ENCODE data around the gene CERKL.

Gene CERKL

DNA sequence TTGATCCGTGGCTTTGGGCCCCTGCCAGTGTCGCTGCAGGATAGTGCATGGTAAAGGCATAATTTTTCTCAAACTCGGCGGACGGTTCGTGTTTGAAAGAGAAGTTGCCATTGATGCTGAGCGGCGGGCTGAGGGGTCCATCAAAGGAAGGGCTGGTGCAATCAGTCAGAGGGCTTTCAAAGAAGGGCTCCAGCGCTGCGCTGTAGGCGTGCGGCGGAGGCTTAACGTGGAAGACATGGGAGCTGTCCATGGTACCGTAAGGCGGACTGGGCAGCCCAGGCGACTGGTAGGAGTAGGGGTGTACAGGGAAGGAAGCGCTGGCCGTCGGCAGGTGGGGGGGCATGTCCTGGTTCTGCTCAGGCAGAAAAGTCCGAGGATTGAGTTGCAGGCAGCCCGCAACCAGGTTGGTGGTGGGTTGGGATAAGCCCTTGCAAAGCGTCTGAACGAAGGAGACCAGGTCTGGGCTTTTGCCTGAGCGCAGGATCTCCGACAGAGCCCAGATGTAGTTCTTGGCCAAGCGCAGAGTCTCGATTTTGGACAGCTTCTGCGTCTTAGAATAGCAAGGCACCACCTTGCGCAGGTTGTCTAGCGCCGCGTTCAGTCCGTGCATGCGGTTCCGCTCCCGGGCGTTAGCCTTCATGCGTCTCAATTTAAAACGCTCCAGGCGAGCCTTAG, 21.1 kb upstream of the CERKL start:
- Histone ChIP-seq H3K27ac (ENCODE audit: low read depth, low read length) (no peak overlapping the region), H3K4me3 (ENCODE audit: low read depth in 1 of 2, low read length in 2 of 2) (no peak overlapping the region), H3K4me1 (ENCODE audit: control insufficient read depth in 1 of 2, insufficient read depth in 2 of 2, low read length in 2 of 2) (peaks cover 0 to 10% of the 10 kb centered on the region in 2 donors), H3K9me3 (ENCODE audit: control insufficient read depth in 1 of 2, low read length in 2 of 2) (peaks cover 0 to 4% of the 10 kb centered on the region in 2 donors), H3K36me3 (ENCODE audit: control insufficient read depth in 1 of 2, insufficient read depth in 2 of 2, low read length in 2 of 2) (no peaks in the 10 kb centered on the region), H3K27me3 (ENCODE audit: control insufficient read depth in 1 of 2, insufficient read depth in 2 of 2, low read length in 2 of 2) (peaks cover 55 to 64% of the 10 kb centered on the region in 2 donors), H3K9ac (ENCODE audit: low read depth in 1 of 2, low read length in 2 of 2) (no peak overlapping the region)

DNA sequence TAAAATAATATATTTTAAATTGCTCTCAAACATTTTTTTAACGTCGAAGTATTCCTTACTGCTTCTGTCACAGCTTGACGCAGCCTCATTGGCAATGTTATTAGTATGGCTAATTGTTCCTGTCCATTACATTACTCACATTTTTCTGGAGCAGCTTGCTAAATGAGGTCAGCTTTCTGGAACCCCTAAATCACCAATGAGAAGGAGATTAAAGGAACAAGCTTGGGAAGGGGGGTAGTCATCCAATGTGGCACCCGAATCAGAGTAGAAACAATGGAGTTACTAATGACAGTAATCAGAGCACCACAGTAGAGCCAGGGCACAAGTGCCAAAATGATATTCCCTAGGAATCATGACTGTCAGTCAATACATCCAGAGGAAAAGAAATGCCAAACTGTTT, 18.3 kb upstream of the CERKL start:
- no peak overlapping the region for H3K4me3 ChIP-seq (ENCODE audit: low read depth in 1 of 2, low read length in 2 of 2)
- H3K9ac ChIP-seq (ENCODE audit: low read depth in 1 of 2, low read length in 2 of 2) = no peak overlapping the region
- H3K4me1 ChIP-seq (ENCODE audit: control insufficient read depth in 1 of 2, insufficient read depth in 2 of 2, low read length in 2 of 2) = no peaks in the 10 kb centered on the region
- peaks cover 27 to 38% of the 10 kb centered on the region in 2 donors for H3K27me3 ChIP-seq (ENCODE audit: control insufficient read depth in 1 of 2, insufficient read depth in 2 of 2, low read length in 2 of 2)
- H3K36me3 ChIP-seq (ENCODE audit: control insufficient read depth in 1 of 2, insufficient read depth in 2 of 2, low read length in 2 of 2) = no peaks in the 10 kb centered on the region
- H3K27ac ChIP-seq (ENCODE audit: low read depth, low read length) = no peak overlapping the region
- peaks cover 0 to 4% of the 10 kb centered on the region in 2 donors for H3K9me3 ChIP-seq (ENCODE audit: control insufficient read depth in 1 of 2, low read length in 2 of 2)

DNA sequence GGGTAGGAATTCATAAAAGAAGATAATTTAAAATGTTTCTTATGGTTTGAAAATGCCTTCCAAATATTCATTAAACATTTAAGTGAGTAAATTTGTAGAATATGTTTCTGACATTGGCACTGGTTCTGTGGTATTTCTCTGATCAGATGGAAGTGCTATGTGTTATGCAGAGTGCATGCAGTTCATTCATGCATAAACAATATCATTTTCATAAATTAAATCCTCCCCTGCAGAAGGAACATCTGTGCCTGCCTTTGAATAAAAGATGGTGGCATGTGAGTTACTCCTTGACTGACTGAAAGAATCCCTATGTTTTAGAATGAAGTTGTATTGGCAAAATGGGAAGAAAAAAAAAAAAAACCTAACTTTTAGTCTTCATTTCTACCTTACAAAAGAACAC, 17.6 kb upstream of the CERKL start:
- Histone ChIP-seq H3K27me3 (ENCODE audit: control insufficient read depth in 1 of 2, insufficient read depth in 2 of 2, low read length in 2 of 2) (peaks cover 20 to 30% of the 10 kb centered on the region in 2 donors), H3K27ac (ENCODE audit: low read depth, low read length) (no peak overlapping the region), H3K4me1 (ENCODE audit: control insufficient read depth in 1 of 2, insufficient read depth in 2 of 2, low read length in 2 of 2) (no peaks in the 10 kb centered on the region), H3K9me3 (ENCODE audit: control insufficient read depth in 1 of 2, low read length in 2 of 2) (peaks cover 0 to 4% of the 10 kb centered on the region in 2 donors), H3K4me3 (ENCODE audit: low read depth in 1 of 2, low read length in 2 of 2) (no peak overlapping the region), H3K9ac (ENCODE audit: low read depth in 1 of 2, low read length in 2 of 2) (no peak overlapping the region), H3K36me3 (ENCODE audit: control insufficient read depth in 1 of 2, insufficient read depth in 2 of 2, low read length in 2 of 2) (no peaks in the 10 kb centered on the region)

DNA sequence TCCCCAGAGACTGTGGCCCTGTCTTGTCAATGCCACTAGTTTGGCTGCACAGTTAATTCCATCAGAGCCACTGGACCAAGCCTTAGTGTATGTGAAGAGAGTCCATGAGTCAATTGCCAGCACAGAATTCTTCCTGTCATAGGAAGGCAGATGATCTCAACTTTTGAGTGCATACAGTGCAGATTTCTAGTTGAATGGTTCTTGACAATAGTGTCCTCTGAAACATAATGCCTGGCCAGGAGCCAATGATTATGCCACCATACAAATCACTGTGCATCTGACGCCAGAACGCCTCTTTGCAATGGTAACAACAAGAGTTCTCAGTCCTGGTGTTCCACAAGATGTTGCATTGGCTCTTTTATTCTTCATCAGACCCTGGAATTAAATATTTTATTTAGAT, 16.3 kb upstream of the CERKL start:
- Histone ChIP-seq H3K4me1 (ENCODE audit: control insufficient read depth in 1 of 2, insufficient read depth in 2 of 2, low read length in 2 of 2) (no peaks in the 10 kb centered on the region), H3K27ac (ENCODE audit: low read depth, low read length) (no peak overlapping the region), H3K9ac (ENCODE audit: low read depth in 1 of 2, low read length in 2 of 2) (no peak overlapping the region), H3K36me3 (ENCODE audit: control insufficient read depth in 1 of 2, insufficient read depth in 2 of 2, low read length in 2 of 2) (no peaks in the 10 kb centered on the region), H3K4me3 (ENCODE audit: low read depth in 1 of 2, low read length in 2 of 2) (no peak overlapping the region), H3K9me3 (ENCODE audit: control insufficient read depth in 1 of 2, low read length in 2 of 2) (no peaks in the 10 kb centered on the region), H3K27me3 (ENCODE audit: control insufficient read depth in 1 of 2, insufficient read depth in 2 of 2, low read length in 2 of 2) (peaks cover 8 to 22% of the 10 kb centered on the region in 2 donors)

DNA sequence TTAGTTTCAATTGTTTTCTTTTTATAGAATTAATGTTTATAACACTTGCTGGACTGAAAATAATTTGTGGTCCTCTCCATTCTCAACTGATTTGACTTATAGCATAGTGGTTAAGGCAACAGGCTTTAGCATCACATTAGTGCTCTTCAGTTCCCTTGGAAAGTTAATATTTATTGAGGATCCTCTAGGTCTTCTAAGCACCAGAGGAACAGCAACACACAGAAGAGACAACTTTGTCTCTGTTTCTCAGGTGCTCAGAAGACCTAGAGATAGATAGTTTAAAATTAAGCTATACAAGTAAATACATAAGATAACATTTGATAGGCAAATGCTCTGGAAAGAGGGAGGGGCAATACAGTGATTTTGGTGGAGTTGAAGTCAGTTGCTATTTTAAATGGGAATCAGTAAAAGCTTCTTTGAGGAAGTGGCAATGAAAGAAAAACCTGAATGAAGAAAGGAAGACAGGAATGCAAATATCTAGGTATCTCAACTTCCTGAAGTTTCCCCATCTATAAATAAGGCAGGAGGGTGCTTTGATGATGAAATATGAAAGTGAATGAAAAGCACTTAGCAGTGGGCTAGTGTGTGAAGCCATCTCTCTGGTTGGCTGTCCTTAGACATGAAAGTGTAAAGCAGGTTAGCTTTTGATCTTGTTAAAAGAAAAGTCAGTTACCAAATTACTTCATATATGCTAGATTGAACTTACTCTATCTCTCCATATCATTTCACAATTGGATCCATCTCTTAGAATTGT, 15.5 kb upstream of the CERKL start:
- Histone ChIP-seq H3K9ac (ENCODE audit: low read depth in 1 of 2, low read length in 2 of 2) (no peak overlapping the region), H3K9me3 (ENCODE audit: control insufficient read depth in 1 of 2, low read length in 2 of 2) (no peaks in the 10 kb centered on the region), H3K36me3 (ENCODE audit: control insufficient read depth in 1 of 2, insufficient read depth in 2 of 2, low read length in 2 of 2) (no peaks in the 10 kb centered on the region), H3K4me3 (ENCODE audit: low read depth in 1 of 2, low read length in 2 of 2) (no peak overlapping the region), H3K27me3 (ENCODE audit: control insufficient read depth in 1 of 2, insufficient read depth in 2 of 2, low read length in 2 of 2) (peaks cover under 1 to 15% of the 10 kb centered on the region in 2 donors), H3K27ac (ENCODE audit: low read depth, low read length) (no peak overlapping the region), H3K4me1 (ENCODE audit: control insufficient read depth in 1 of 2, insufficient read depth in 2 of 2, low read length in 2 of 2) (no peaks in the 10 kb centered on the region)

DNA sequence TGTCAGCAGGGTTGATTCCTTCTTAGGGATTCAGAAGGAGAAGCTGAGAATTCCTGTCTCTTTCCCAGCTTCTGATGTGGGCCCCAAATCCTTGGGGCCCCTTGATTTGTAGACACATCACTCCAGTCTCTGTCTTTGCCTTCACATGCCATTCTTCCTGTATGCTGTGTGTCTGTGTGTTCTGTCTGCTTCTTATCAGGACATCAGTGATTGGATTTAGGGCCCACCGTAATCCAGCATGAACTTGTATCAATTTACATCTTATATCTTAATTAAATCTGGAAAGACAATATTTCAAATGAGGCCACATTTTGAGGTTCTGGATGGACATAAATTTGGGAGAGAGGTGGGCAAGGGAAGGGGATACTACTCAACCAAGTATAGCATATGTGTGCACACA, 13.7 kb upstream of the CERKL start:
- Histone ChIP-seq H3K27ac (ENCODE audit: low read depth, low read length) (no peak overlapping the region), H3K9ac (ENCODE audit: low read depth in 1 of 2, low read length in 2 of 2) (no peak overlapping the region), H3K4me1 (ENCODE audit: control insufficient read depth in 1 of 2, insufficient read depth in 2 of 2, low read length in 2 of 2) (no peaks in the 10 kb centered on the region), H3K27me3 (ENCODE audit: control insufficient read depth in 1 of 2, insufficient read depth in 2 of 2, low read length in 2 of 2) (peaks cover 0 to 9% of the 10 kb centered on the region in 2 donors), H3K4me3 (ENCODE audit: low read depth in 1 of 2, low read length in 2 of 2) (no peak overlapping the region), H3K9me3 (ENCODE audit: control insufficient read depth in 1 of 2, low read length in 2 of 2) (peaks cover 0 to 12% of the 10 kb centered on the region in 2 donors), H3K36me3 (ENCODE audit: control insufficient read depth in 1 of 2, insufficient read depth in 2 of 2, low read length in 2 of 2) (no peaks in the 10 kb centered on the region)

DNA sequence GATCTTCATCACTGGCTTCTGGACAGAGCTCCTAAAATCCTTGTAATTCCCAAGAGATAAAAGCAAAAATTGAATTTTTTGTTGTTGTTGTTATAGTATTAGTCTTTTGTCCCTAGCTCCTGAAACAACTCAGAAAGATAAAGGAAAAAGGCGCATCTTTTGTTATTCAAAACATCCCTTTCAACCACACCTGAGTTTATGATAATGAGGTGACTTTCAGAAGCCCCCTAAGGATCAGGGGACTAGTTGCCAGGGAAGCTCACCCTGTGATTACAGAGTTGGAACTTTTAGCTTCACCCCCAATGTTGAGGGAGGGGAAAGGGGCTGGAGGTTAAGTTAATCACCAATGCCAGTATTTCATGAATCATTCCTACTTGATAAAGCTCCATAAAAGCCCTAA, 10.3 kb upstream of the CERKL start:
- Histone ChIP-seq H3K4me1 (ENCODE audit: control insufficient read depth in 1 of 2, insufficient read depth in 2 of 2, low read length in 2 of 2) (no peaks in the 10 kb centered on the region), H3K27ac (ENCODE audit: low read depth, low read length) (no peak overlapping the region), H3K9me3 (ENCODE audit: control insufficient read depth in 1 of 2, low read length in 2 of 2) (peaks cover 0 to 16% of the 10 kb centered on the region in 2 donors), H3K4me3 (ENCODE audit: low read depth in 1 of 2, low read length in 2 of 2) (no peak overlapping the region), H3K27me3 (ENCODE audit: control insufficient read depth in 1 of 2, insufficient read depth in 2 of 2, low read length in 2 of 2) (peaks cover 0 to 5% of the 10 kb centered on the region in 2 donors), H3K9ac (ENCODE audit: low read depth in 1 of 2, low read length in 2 of 2) (no peak overlapping the region), H3K36me3 (ENCODE audit: control insufficient read depth in 1 of 2, insufficient read depth in 2 of 2, low read length in 2 of 2) (no peaks in the 10 kb centered on the region)

DNA sequence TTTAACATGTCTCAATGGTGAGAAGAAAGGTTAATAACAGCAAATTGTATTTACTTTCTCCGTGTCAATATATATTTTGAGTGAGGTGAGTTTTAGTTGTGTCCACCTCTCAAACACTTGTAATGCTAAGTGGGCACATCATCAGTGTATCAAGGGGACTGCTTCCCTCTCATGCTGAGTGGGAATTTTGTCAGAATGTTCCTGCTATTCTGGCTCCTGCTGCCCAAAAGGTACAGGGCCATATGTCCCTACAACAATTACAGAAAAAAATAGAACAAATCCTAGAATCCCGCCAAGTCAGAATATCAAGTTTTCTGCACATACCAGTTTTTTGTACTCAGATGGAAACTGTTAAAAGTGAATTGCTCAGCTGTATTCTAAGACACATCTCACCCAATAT, 5.4 kb upstream of the CERKL start:
- H3K4me3 ChIP-seq (ENCODE audit: low read depth in 1 of 2, low read length in 2 of 2) = no peak overlapping the region
- no peaks in the 10 kb centered on the region for H3K36me3 ChIP-seq (ENCODE audit: control insufficient read depth in 1 of 2, insufficient read depth in 2 of 2, low read length in 2 of 2)
- H3K9ac ChIP-seq (ENCODE audit: low read depth in 1 of 2, low read length in 2 of 2) = no peak overlapping the region
- H3K27ac ChIP-seq (ENCODE audit: low read depth, low read length) = no peak overlapping the region
- H3K9me3 ChIP-seq (ENCODE audit: control insufficient read depth in 1 of 2, low read length in 2 of 2) = peaks cover 0 to 16% of the 10 kb centered on the region in 2 donors
- H3K4me1 ChIP-seq (ENCODE audit: control insufficient read depth in 1 of 2, insufficient read depth in 2 of 2, low read length in 2 of 2) = peaks cover 24 to 34% of the 10 kb centered on the region in 2 donors
- peaks cover 0 to 3% of the 10 kb centered on the region in 2 donors for H3K27me3 ChIP-seq (ENCODE audit: control insufficient read depth in 1 of 2, insufficient read depth in 2 of 2, low read length in 2 of 2)

DNA sequence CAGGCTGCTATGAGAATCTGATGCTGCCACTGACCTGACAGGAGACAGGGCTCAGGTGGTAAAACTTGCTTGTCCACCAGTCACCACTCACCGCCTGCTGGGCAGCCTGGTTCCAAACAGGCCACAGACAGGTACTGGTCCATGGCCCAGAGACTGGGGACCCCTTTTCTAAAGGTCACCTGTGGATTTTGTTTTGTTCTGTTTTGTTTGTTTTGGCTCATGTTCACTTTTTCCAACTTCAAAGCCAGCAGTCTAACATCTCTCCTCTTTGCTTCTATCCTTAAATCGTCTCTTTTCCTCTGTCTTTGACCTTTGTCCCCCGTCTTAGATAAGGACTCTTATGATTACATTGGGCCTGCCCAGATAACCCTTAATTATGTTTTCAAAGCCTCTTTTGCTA, 3.3 kb upstream of the CERKL start:
- Histone ChIP-seq H3K9me3 (ENCODE audit: control insufficient read depth in 1 of 2, low read length in 2 of 2) (no peaks in the 10 kb centered on the region), H3K9ac (ENCODE audit: low read depth in 1 of 2, low read length in 2 of 2) (no peak overlapping the region), H3K27me3 (ENCODE audit: control insufficient read depth in 1 of 2, insufficient read depth in 2 of 2, low read length in 2 of 2) (peaks cover 0 to 3% of the 10 kb centered on the region in 2 donors), H3K4me1 (ENCODE audit: control insufficient read depth in 1 of 2, insufficient read depth in 2 of 2, low read length in 2 of 2) (peaks cover 27 to 38% of the 10 kb centered on the region in 2 donors), H3K4me3 (ENCODE audit: low read depth in 1 of 2, low read length in 2 of 2) (no peak overlapping the region), H3K27ac (ENCODE audit: low read depth, low read length) (no peak overlapping the region), H3K36me3 (ENCODE audit: control insufficient read depth in 1 of 2, insufficient read depth in 2 of 2, low read length in 2 of 2) (no peaks in the 10 kb centered on the region)

DNA sequence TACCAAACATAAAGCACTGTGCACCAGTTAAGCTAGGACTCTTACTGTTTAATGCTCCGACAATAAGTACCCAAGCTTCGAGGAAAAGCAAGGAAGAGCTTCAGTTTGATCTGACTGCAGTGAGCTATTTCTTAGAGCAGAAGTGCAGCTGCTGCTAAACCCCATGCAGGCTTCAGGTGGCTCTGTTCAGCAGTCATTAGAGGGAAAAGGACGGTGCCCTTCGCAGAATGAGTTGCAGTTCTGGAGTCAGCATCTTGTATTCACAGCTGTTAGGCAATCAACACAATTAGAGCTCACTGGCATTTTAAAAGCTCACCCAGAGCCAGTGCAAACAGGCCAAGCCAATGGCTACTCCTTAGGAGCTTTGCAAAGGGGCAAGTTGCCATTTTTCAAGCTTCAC, 1.5 kb upstream of the CERKL start:
- Histone ChIP-seq H3K27ac (ENCODE audit: low read depth, low read length) (no peak overlapping the region), H3K9ac (ENCODE audit: low read depth in 1 of 2, low read length in 2 of 2) (no peak overlapping the region), H3K4me1 (ENCODE audit: control insufficient read depth in 1 of 2, insufficient read depth in 2 of 2, low read length in 2 of 2) (peaks cover 27 to 38% of the 10 kb centered on the region in 2 donors), H3K36me3 (ENCODE audit: control insufficient read depth in 1 of 2, insufficient read depth in 2 of 2, low read length in 2 of 2) (no peaks in the 10 kb centered on the region), H3K4me3 (ENCODE audit: low read depth in 1 of 2, low read length in 2 of 2) (no peak overlapping the region), H3K27me3 (ENCODE audit: control insufficient read depth in 1 of 2, insufficient read depth in 2 of 2, low read length in 2 of 2) (peaks cover 0 to 3% of the 10 kb centered on the region in 2 donors), H3K9me3 (ENCODE audit: control insufficient read depth in 1 of 2, low read length in 2 of 2) (no peaks in the 10 kb centered on the region)

Data from duodenal mucosa (tissue), 2 donors.